ENCODE measurements around the gene ERP27.

GRCh38 chr12:14907953-14908352, 30.4 kb downstream of the ERP27 start:
- no peak for TF ChIP-seq NFIC (IDR thresholded peaks at IDR 0.05)
- no peak for TF ChIP-seq TAF1 (IDR thresholded peaks at IDR 0.05; ENCODE audit: low read depth)
- no peak for TF ChIP-seq FOXM1 (IDR thresholded peaks at IDR 0.05; ENCODE audit: borderline replicate concordance, low read depth)
- no peak for TF ChIP-seq RAD21 (IDR thresholded peaks at IDR 0.05; ENCODE audit: low read depth)
- no peak for TF ChIP-seq TEAD4 (IDR thresholded peaks at IDR 0.05)
- TF ChIP-seq, protein P1, sequence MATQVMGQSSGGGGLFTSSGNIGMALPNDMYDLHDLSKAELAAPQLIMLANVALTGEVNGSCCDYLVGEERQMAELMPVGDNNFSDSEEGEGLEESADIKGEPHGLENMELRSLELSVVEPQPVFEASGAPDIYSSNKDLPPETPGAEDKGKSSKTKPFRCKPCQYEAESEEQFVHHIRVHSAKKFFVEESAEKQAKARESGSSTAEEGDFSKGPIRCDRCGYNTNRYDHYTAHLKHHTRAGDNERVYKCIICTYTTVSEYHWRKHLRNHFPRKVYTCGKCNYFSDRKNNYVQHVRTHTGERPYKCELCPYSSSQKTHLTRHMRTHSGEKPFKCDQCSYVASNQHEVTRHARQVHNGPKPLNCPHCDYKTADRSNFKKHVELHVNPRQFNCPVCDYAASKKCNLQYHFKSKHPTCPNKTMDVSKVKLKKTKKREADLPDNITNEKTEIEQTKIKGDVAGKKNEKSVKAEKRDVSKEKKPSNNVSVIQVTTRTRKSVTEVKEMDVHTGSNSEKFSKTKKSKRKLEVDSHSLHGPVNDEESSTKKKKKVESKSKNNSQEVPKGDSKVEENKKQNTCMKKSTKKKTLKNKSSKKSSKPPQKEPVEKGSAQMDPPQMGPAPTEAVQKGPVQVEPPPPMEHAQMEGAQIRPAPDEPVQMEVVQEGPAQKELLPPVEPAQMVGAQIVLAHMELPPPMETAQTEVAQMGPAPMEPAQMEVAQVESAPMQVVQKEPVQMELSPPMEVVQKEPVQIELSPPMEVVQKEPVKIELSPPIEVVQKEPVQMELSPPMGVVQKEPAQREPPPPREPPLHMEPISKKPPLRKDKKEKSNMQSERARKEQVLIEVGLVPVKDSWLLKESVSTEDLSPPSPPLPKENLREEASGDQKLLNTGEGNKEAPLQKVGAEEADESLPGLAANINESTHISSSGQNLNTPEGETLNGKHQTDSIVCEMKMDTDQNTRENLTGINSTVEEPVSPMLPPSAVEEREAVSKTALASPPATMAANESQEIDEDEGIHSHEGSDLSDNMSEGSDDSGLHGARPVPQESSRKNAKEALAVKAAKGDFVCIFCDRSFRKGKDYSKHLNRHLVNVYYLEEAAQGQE (IDR thresholded peaks at IDR 0.05; ENCODE audit: low read depth), result no peak
- TF ChIP-seq MAX (IDR thresholded peaks at IDR 0.05), result no peak
- no peak for TF ChIP-seq CEBPB (IDR thresholded peaks at IDR 0.05)
- no peak for TF ChIP-seq EP300 (IDR thresholded peaks at IDR 0.05; ENCODE audit: borderline replicate concordance)
- TF ChIP-seq, protein P2, sequence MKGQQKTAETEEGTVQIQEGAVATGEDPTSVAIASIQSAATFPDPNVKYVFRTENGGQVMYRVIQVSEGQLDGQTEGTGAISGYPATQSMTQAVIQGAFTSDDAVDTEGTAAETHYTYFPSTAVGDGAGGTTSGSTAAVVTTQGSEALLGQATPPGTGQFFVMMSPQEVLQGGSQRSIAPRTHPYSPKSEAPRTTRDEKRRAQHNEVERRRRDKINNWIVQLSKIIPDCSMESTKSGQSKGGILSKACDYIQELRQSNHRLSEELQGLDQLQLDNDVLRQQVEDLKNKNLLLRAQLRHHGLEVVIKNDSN (IDR thresholded peaks at IDR 0.05), result no peak
- no peak for TF ChIP-seq ZBTB7A (IDR thresholded peaks at IDR 0.05; ENCODE audit: low read depth)
- TF ChIP-seq CREB1 (IDR thresholded peaks at IDR 0.05; ENCODE audit: low read depth), result no peak
- TF ChIP-seq YY1 (IDR thresholded peaks at IDR 0.05; ENCODE audit: low read depth), result no peak

Measured in Ishikawa (cell line).